ENCODE results near the gene BMPER.
A peak's percentile ranks its signal among the peaks of the same experiment; 100 is the strongest.

BMPER gene

GRCh38 chr7:34111031-34111430 is 205.7 kb downstream of the BMPER start:
- H2AFZ ChIP-seq (ENCODE audit: low read length, unreplicated experiment), result no peak overlapping the region
- H3K4me1 ChIP-seq (ENCODE audit: control insufficient read depth, insufficient read depth, low read length, unreplicated experiment), result peaks cover 25% of the 10 kb centered on the region
- no peak overlapping the region for H3K27ac ChIP-seq (ENCODE audit: low read depth, low read length)
- no peaks in the 10 kb centered on the region for H3K79me2 ChIP-seq (ENCODE audit: control insufficient read depth, insufficient read depth, low read length, unreplicated experiment)
- H3K36me3 ChIP-seq (ENCODE audit: insufficient read depth, low read length), result no peaks in the 10 kb centered on the region
- H3K27me3 ChIP-seq (ENCODE audit: insufficient read depth, low read length), result no peaks in the 10 kb centered on the region
- no peak overlapping the region for H3K4me3 ChIP-seq (ENCODE audit: low read depth, low read length)

GRCh38 chr7:34115503-34115902 is 210.2 kb downstream of the BMPER start:
- no peaks in the 10 kb centered on the region for H3K27me3 ChIP-seq (ENCODE audit: insufficient read depth, low read length)
- no peaks in the 10 kb centered on the region for H3K4me1 ChIP-seq (ENCODE audit: control insufficient read depth, insufficient read depth, low read length, unreplicated experiment)
- H2AFZ ChIP-seq (ENCODE audit: low read length, unreplicated experiment), result no peak overlapping the region
- H3K27ac ChIP-seq (ENCODE audit: low read depth, low read length), result no peak overlapping the region
- no peaks in the 10 kb centered on the region for H3K36me3 ChIP-seq (ENCODE audit: insufficient read depth, low read length)
- no peak overlapping the region for H3K4me3 ChIP-seq (ENCODE audit: low read depth, low read length)
- no peaks in the 10 kb centered on the region for H3K79me2 ChIP-seq (ENCODE audit: control insufficient read depth, insufficient read depth, low read length, unreplicated experiment)

- Histone ChIP-seq H2AFZ (ENCODE audit: low read length, unreplicated experiment) (no peak overlapping the region), H3K4me3 (ENCODE audit: low read depth, low read length) (no peak overlapping the region), H3K36me3 (ENCODE audit: insufficient read depth, low read length) (no peaks in the 10 kb centered on the region), H3K27me3 (ENCODE audit: insufficient read depth, low read length) (no peaks in the 10 kb centered on the region), H3K4me1 (ENCODE audit: control insufficient read depth, insufficient read depth, low read length, unreplicated experiment) (no peaks in the 10 kb centered on the region), H3K27ac (ENCODE audit: low read depth, low read length) (no peak overlapping the region), H3K79me2 (ENCODE audit: control insufficient read depth, insufficient read depth, low read length, unreplicated experiment) (no peaks in the 10 kb centered on the region)
Observed at GRCh38 chr7:34117573-34117972, 212.2 kb downstream of the BMPER start.

- Histone ChIP-seq H3K27ac (ENCODE audit: low read depth, low read length) (no peak overlapping the region), H3K4me3 (ENCODE audit: low read depth, low read length) (no peak overlapping the region), H3K36me3 (ENCODE audit: insufficient read depth, low read length) (peaks cover 13% of the 10 kb centered on the region; the same call in 1 of the 2 replicates), H3K27me3 (ENCODE audit: insufficient read depth, low read length) (no peaks in the 10 kb centered on the region), H3K79me2 (ENCODE audit: control insufficient read depth, insufficient read depth, low read length, unreplicated experiment) (no peaks in the 10 kb centered on the region), H3K4me1 (ENCODE audit: control insufficient read depth, insufficient read depth, low read length, unreplicated experiment) (no peaks in the 10 kb centered on the region), H2AFZ (ENCODE audit: low read length, unreplicated experiment) (no peak overlapping the region)
Observed at GRCh38 chr7:34121366-34121765, 216.0 kb downstream of the BMPER start.

- Histone ChIP-seq H3K4me1 (ENCODE audit: control insufficient read depth, insufficient read depth, low read length, unreplicated experiment) (peaks cover 2% of the 10 kb centered on the region), H3K27ac (ENCODE audit: low read depth, low read length) (no peak overlapping the region), H3K36me3 (ENCODE audit: insufficient read depth, low read length) (peaks cover 13% of the 10 kb centered on the region), H3K4me3 (ENCODE audit: low read depth, low read length) (no peak overlapping the region), H2AFZ (ENCODE audit: low read length, unreplicated experiment) (no peak overlapping the region), H3K79me2 (ENCODE audit: control insufficient read depth, insufficient read depth, low read length, unreplicated experiment) (no peaks in the 10 kb centered on the region), H3K27me3 (ENCODE audit: insufficient read depth, low read length) (no peaks in the 10 kb centered on the region)
Observed at GRCh38 chr7:34123316-34123715, 218.0 kb downstream of the BMPER start.

GRCh38 chr7:34124765-34125164 is 219.4 kb downstream of the BMPER start:
- H3K27ac ChIP-seq (ENCODE audit: low read depth, low read length), result no peak overlapping the region
- peaks cover 6% of the 10 kb centered on the region for H3K4me1 ChIP-seq (ENCODE audit: control insufficient read depth, insufficient read depth, low read length, unreplicated experiment)
- H3K27me3 ChIP-seq (ENCODE audit: insufficient read depth, low read length), result no peaks in the 10 kb centered on the region
- H2AFZ ChIP-seq (ENCODE audit: low read length, unreplicated experiment), result no peak overlapping the region
- H3K36me3 ChIP-seq (ENCODE audit: insufficient read depth, low read length), result peaks cover 13% of the 10 kb centered on the region
- H3K79me2 ChIP-seq (ENCODE audit: control insufficient read depth, insufficient read depth, low read length, unreplicated experiment), result no peaks in the 10 kb centered on the region
- H3K4me3 ChIP-seq (ENCODE audit: low read depth, low read length), result no peak overlapping the region

- Histone ChIP-seq H3K4me3 (ENCODE audit: low read depth, low read length) (no peak overlapping the region), H3K79me2 (ENCODE audit: control insufficient read depth, insufficient read depth, low read length, unreplicated experiment) (no peaks in the 10 kb centered on the region), H2AFZ (ENCODE audit: low read length, unreplicated experiment) (no peak overlapping the region), H3K36me3 (ENCODE audit: insufficient read depth, low read length) (peaks cover 7% of the 10 kb centered on the region), H3K27me3 (ENCODE audit: insufficient read depth, low read length) (no peaks in the 10 kb centered on the region), H3K4me1 (ENCODE audit: control insufficient read depth, insufficient read depth, low read length, unreplicated experiment) (peaks cover 14% of the 10 kb centered on the region), H3K27ac (ENCODE audit: low read depth, low read length) (no peak overlapping the region)
Observed at GRCh38 chr7:34128762-34129161, 223.4 kb downstream of the BMPER start.

GRCh38 chr7:34130558-34131295 is 225.4 kb downstream of the BMPER start:
- H3K4me3 ChIP-seq (ENCODE audit: low read depth, low read length), result no peak overlapping the region
- no peaks in the 10 kb centered on the region for H3K79me2 ChIP-seq (ENCODE audit: control insufficient read depth, insufficient read depth, low read length, unreplicated experiment)
- peaks cover 18% of the 10 kb centered on the region for H3K4me1 ChIP-seq (ENCODE audit: control insufficient read depth, insufficient read depth, low read length, unreplicated experiment)
- no peaks in the 10 kb centered on the region for H3K27me3 ChIP-seq (ENCODE audit: insufficient read depth, low read length)
- H2AFZ ChIP-seq (ENCODE audit: low read length, unreplicated experiment), result no peak overlapping the region
- H3K27ac ChIP-seq (ENCODE audit: low read depth, low read length), result no peak overlapping the region
- H3K36me3 ChIP-seq (ENCODE audit: insufficient read depth, low read length), result no peaks in the 10 kb centered on the region; the same call in none of the 2 replicates

- H3K36me3 ChIP-seq (ENCODE audit: insufficient read depth, low read length), result no peaks in the 10 kb centered on the region; the same call in none of the 2 replicates
- H3K27ac ChIP-seq (ENCODE audit: low read depth, low read length), result no peak overlapping the region
- no peaks in the 10 kb centered on the region for H3K27me3 ChIP-seq (ENCODE audit: insufficient read depth, low read length)
- H3K79me2 ChIP-seq (ENCODE audit: control insufficient read depth, insufficient read depth, low read length, unreplicated experiment), result no peaks in the 10 kb centered on the region
- H2AFZ ChIP-seq (ENCODE audit: low read length, unreplicated experiment), result no peak overlapping the region
- peaks cover 18% of the 10 kb centered on the region for H3K4me1 ChIP-seq (ENCODE audit: control insufficient read depth, insufficient read depth, low read length, unreplicated experiment)
- no peak overlapping the region for H3K4me3 ChIP-seq (ENCODE audit: low read depth, low read length)
Observed at GRCh38 chr7:34131371-34131770, 226.0 kb downstream of the BMPER start.

- Histone ChIP-seq H3K79me2 (ENCODE audit: control insufficient read depth, insufficient read depth, low read length, unreplicated experiment) (no peaks in the 10 kb centered on the region), H3K4me1 (ENCODE audit: control insufficient read depth, insufficient read depth, low read length, unreplicated experiment) (peaks cover 15% of the 10 kb centered on the region), H2AFZ (ENCODE audit: low read length, unreplicated experiment) (no peak overlapping the region), H3K27me3 (ENCODE audit: insufficient read depth, low read length) (no peaks in the 10 kb centered on the region), H3K27ac (ENCODE audit: low read depth, low read length) (peak overlapping the region; percentile 75), H3K36me3 (ENCODE audit: insufficient read depth, low read length) (no peaks in the 10 kb centered on the region), H3K4me3 (ENCODE audit: low read depth, low read length) (no peak overlapping the region)
Observed at GRCh38 chr7:34133356-34133982, 228.1 kb downstream of the BMPER start.
